GM19035 (cell line): ENCODE measurements around the gene FOSL1.
A peak's percentile ranks its signal among the peaks of the same experiment; 100 is the strongest.

Source experiments
- ATAC-seq: cut with Tn5 transposase; IDR thresholded peaks from one replicate; pipeline ENCODE4 v1.9.1; 2021; ENCODE audit not compliant: unreplicated experiment

FOSL1 gene

GRCh38 chr11:65882120-65883057 is 17.8 kb downstream of the FOSL1 start:
- no peak for ATAC-seq

GRCh38 chr11:65880844-65881421 is 19.3 kb downstream of the FOSL1 start:
- no peak for ATAC-seq

GRCh38 chr11:65880027-65880426 is 20.2 kb downstream of the FOSL1 start:
- no peak for ATAC-seq

- no peak for ATAC-seq
These were observed 20.6 kb downstream of the FOSL1 start, which contains the start of gene CTSW for GRCh38 chr11:65879617-65880016. Gene CTSW (plus strand): TSS chr11:65879837. CDS start chr11:65879855, 18 bp downstream.

GRCh38 chr11:65873318-65874156 is 26.7 kb downstream of the FOSL1 start:
- ATAC-seq = peak; percentile 85

GRCh38 chr11:65872586-65873317 is 27.4 kb downstream of the FOSL1 start, which contains the start of gene EFEMP2:
Gene EFEMP2 (minus strand): TSS chr11:65872800. CDS start chr11:65872354, 446 bp downstream.
- no peak for ATAC-seq

- ATAC-seq = no peak
These were observed 28.2 kb downstream of the FOSL1 start for GRCh38 chr11:65871811-65872548.

GRCh38 chr11:65870706-65871681 is 29.2 kb downstream of the FOSL1 start:
- ATAC-seq = no peak

- ATAC-seq = no peak
These were observed 29.9 kb downstream of the FOSL1 start for GRCh38 chr11:65870307-65870658.

- no peak for ATAC-seq
These were observed 30.4 kb downstream of the FOSL1 start for GRCh38 chr11:65869643-65870306.

- ATAC-seq = no peak
These were observed 31.3 kb downstream of the FOSL1 start for GRCh38 chr11:65868907-65869306.

- ATAC-seq = no peak
These were observed 32.0 kb downstream of the FOSL1 start for GRCh38 chr11:65868076-65868667.

- ATAC-seq = no peak
These were observed 32.7 kb downstream of the FOSL1 start for GRCh38 chr11:65867284-65868071.

- ATAC-seq = no peak
These were observed 33.5 kb downstream of the FOSL1 start for GRCh38 chr11:65866509-65867283.

GRCh38 chr11:65865550-65866172 is 34.5 kb downstream of the FOSL1 start:
- ATAC-seq = no peak
